Measurements from ENCODE around the gene BET1.

DNA sequence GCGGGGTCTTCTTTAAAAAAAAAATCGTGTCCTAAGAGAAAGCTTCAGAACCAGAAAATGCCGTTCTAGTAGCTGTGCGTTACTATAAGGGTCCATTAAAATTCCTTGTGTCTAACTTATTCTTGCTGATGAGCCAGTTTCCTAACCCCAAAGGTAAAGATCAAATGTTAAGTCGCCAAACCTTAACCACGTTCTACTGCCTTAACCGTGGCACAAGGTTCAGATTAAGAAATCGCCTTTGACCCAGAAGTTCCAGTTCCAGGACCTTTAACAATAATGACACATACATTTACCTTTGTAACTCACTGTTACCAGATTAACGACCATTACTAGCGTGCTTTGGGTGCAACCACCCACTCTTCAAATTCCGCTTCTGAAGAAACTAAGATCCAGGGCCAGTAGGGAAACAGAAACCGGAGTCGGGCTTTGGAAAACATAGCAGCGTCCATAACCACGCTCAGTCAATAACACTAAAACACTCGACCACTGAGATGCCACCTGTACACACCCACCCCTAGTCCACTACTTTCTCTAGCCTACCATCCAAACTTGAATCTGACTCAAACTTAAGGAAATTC lies 620 bp downstream of the BET1 start:
- TF ChIP-seq ARNTL (CRISPR knock-in tag; IDR thresholded peaks at IDR 0.05; ENCODE audit: borderline replicate concordance, low read depth) = no peak
- TF ChIP-seq, protein P1, sequence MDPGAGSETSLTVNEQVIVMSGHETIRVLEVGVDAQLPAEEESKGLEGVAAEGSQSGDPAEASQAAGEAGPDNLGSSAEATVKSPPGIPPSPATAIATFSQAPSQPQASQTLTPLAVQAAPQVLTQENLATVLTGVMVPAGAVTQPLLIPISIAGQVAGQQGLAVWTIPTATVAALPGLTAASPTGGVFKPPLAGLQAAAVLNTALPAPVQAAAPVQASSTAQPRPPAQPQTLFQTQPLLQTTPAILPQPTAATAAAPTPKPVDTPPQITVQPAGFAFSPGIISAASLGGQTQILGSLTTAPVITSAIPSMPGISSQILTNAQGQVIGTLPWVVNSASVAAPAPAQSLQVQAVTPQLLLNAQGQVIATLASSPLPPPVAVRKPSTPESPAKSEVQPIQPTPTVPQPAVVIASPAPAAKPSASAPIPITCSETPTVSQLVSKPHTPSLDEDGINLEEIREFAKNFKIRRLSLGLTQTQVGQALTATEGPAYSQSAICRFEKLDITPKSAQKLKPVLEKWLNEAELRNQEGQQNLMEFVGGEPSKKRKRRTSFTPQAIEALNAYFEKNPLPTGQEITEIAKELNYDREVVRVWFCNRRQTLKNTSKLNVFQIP (CRISPR knock-in tag; IDR thresholded peaks at IDR 0.05; ENCODE audit: borderline replicate concordance, low read depth) = no peak
- no peak for TF ChIP-seq ZNF70 (CRISPR knock-in tag; IDR thresholded peaks at IDR 0.05)
- no peak for TF ChIP-seq GLIS3 (CRISPR knock-in tag; IDR thresholded peaks at IDR 0.05)
- TF ChIP-seq, protein P2, sequence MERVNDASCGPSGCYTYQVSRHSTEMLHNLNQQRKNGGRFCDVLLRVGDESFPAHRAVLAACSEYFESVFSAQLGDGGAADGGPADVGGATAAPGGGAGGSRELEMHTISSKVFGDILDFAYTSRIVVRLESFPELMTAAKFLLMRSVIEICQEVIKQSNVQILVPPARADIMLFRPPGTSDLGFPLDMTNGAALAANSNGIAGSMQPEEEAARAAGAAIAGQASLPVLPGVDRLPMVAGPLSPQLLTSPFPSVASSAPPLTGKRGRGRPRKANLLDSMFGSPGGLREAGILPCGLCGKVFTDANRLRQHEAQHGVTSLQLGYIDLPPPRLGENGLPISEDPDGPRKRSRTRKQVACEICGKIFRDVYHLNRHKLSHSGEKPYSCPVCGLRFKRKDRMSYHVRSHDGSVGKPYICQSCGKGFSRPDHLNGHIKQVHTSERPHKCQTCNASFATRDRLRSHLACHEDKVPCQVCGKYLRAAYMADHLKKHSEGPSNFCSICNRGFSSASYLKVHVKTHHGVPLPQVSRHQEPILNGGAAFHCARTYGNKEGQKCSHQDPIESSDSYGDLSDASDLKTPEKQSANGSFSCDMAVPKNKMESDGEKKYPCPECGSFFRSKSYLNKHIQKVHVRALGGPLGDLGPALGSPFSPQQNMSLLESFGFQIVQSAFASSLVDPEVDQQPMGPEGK (CRISPR knock-in tag; IDR thresholded peaks at IDR 0.05; ENCODE audit: borderline replicate concordance) = no peak
- no peak for TF ChIP-seq ZFP3 (CRISPR knock-in tag; IDR thresholded peaks at IDR 0.05)
- TF ChIP-seq, protein P3, sequence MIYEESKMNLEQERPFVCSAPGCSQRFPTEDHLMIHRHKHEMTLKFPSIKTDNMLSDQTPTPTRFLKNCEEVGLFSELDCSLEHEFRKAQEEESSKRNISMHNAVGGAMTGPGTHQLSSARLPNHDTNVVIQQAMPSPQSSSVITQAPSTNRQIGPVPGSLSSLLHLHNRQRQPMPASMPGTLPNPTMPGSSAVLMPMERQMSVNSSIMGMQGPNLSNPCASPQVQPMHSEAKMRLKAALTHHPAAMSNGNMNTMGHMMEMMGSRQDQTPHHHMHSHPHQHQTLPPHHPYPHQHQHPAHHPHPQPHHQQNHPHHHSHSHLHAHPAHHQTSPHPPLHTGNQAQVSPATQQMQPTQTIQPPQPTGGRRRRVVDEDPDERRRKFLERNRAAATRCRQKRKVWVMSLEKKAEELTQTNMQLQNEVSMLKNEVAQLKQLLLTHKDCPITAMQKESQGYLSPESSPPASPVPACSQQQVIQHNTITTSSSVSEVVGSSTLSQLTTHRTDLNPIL (CRISPR knock-in tag; IDR thresholded peaks at IDR 0.05; ENCODE audit: low read depth) = no peak
- TF ChIP-seq, protein P4, sequence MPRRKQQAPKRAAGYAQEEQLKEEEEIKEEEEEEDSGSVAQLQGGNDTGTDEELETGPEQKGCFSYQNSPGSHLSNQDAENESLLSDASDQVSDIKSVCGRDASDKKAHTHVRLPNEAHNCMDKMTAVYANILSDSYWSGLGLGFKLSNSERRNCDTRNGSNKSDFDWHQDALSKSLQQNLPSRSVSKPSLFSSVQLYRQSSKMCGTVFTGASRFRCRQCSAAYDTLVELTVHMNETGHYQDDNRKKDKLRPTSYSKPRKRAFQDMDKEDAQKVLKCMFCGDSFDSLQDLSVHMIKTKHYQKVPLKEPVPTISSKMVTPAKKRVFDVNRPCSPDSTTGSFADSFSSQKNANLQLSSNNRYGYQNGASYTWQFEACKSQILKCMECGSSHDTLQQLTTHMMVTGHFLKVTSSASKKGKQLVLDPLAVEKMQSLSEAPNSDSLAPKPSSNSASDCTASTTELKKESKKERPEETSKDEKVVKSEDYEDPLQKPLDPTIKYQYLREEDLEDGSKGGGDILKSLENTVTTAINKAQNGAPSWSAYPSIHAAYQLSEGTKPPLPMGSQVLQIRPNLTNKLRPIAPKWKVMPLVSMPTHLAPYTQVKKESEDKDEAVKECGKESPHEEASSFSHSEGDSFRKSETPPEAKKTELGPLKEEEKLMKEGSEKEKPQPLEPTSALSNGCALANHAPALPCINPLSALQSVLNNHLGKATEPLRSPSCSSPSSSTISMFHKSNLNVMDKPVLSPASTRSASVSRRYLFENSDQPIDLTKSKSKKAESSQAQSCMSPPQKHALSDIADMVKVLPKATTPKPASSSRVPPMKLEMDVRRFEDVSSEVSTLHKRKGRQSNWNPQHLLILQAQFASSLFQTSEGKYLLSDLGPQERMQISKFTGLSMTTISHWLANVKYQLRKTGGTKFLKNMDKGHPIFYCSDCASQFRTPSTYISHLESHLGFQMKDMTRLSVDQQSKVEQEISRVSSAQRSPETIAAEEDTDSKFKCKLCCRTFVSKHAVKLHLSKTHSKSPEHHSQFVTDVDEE (CRISPR knock-in tag; IDR thresholded peaks at IDR 0.05) = no peak
